Mesenchymal stem cell (in vitro differentiated cells and primary cell): Measurements from ENCODE around the gene SHISA5.

Source experiments
- DNase-seq: peaks from one replicate; pipeline ENCODE4 v3.0.0-alpha.2; 2013
- H2AFZ ChIP-seq: one replicate; pipeline ENCODE4 v1.6.1; 2013; ENCODE audit warnings: low read depth, mild to moderate bottlenecking, control low read depth, inconsistent platforms, low read length, moderate library complexity
- H2AK5ac ChIP-seq: 2 replicates; pipeline ENCODE4 v1.6.1; 2013; ENCODE audit warnings: low read length, moderate library complexity, mild to moderate bottlenecking, inconsistent platforms; ENCODE audit not compliant: severe bottlenecking
- H2BK120ac ChIP-seq: one replicate; pipeline ENCODE4 v1.6.1; 2013; ENCODE audit warnings: low read depth, mild to moderate bottlenecking, inconsistent platforms, low read length, moderate library complexity
- H2BK12ac ChIP-seq, 2 experiments: one replicate each; pipeline ENCODE4 v1.6.1; 2013; ENCODE audit warnings: inconsistent platforms in 2 of 2, low read length in 2 of 2, mild to moderate bottlenecking in 2 of 2, moderate library complexity in 2 of 2, control low read depth in 1 of 2
- H2BK15ac ChIP-seq: one replicate; pipeline ENCODE4 v1.6.1; 2013; ENCODE audit warnings: mild to moderate bottlenecking, low read depth, inconsistent platforms; ENCODE audit not compliant: poor library complexity, severe bottlenecking
- H2BK5ac ChIP-seq: 2 replicates; pipeline ENCODE4 v1.6.1; 2013; ENCODE audit warnings: low read depth, mild to moderate bottlenecking, low read length, control low read depth, inconsistent platforms; ENCODE audit not compliant: poor library complexity, severe bottlenecking
- H3K14ac ChIP-seq, 2 experiments: one replicate each; pipeline ENCODE4 v1.6.1; 2013; ENCODE audit warnings: inconsistent platforms in 2 of 2, low read length in 2 of 2, control low read depth in 1 of 2, mild to moderate bottlenecking in 1 of 2, moderate library complexity in 1 of 2
- H3K18ac ChIP-seq, 2 experiments: one replicate each; pipeline ENCODE4 v1.6.1; 2013; ENCODE audit warnings: inconsistent platforms in 2 of 2, low read length in 2 of 2, control low read depth in 1 of 2, low read depth in 1 of 2, mild to moderate bottlenecking in 1 of 2
- H3K23ac ChIP-seq, 2 experiments: one replicate each; pipeline ENCODE4 v1.6.1; 2013; ENCODE audit warnings: inconsistent platforms in 2 of 2, low read length in 2 of 2, mild to moderate bottlenecking in 2 of 2, moderate library complexity in 2 of 2, control low read depth in 1 of 2
- H3K27ac ChIP-seq: 2 replicates; pipeline ENCODE4 v1.5.1; 2013; ENCODE audit warnings: mild to moderate bottlenecking, moderate library complexity, low read length, control low read depth, inconsistent platforms; ENCODE audit not compliant: poor library complexity, severe bottlenecking
- H3K27me3 ChIP-seq, 2 experiments: 2 replicates each; pipeline versions ENCODE4 v1.6.1 to v1.7.0; 2013; ENCODE audit warnings: low read length in 2 of 2, mild to moderate bottlenecking in 2 of 2, moderate library complexity in 2 of 2, control low read depth in 1 of 2, inconsistent platforms in 1 of 2; ENCODE audit not compliant: control insufficient read depth in 1 of 2, insufficient read depth in 1 of 2
- H3K36me3 ChIP-seq, 2 experiments: 2 replicates each; pipeline versions ENCODE4 v1.6.1 to v1.7.0; 2013; ENCODE audit warnings: low read length in 2 of 2, control low read depth in 1 of 2, inconsistent platforms in 1 of 2, low read depth in 1 of 2, mild to moderate bottlenecking in 1 of 2; ENCODE audit not compliant: insufficient read depth in 2 of 2, control insufficient read depth in 1 of 2
- H3K4ac ChIP-seq, 2 experiments: one replicate each; pipeline ENCODE4 v1.6.1; 2013; ENCODE audit warnings: inconsistent platforms in 2 of 2, low read length in 2 of 2, mild to moderate bottlenecking in 2 of 2, moderate library complexity in 2 of 2, control low read depth in 1 of 2, low read depth in 1 of 2
- H3K4me1 ChIP-seq: 2 replicates; pipeline ENCODE4 v1.6.1; 2013; ENCODE audit warnings: low read depth, low read length, control low read depth; ENCODE audit not compliant: control insufficient read depth, insufficient read depth
- H3K4me2 ChIP-seq: 2 replicates; pipeline ENCODE4 v1.6.1; 2013; ENCODE audit warnings: low read length, mild to moderate bottlenecking, inconsistent platforms; ENCODE audit not compliant: poor library complexity, severe bottlenecking
- H3K4me3 ChIP-seq, 2 experiments: 2 replicates each; pipeline versions ENCODE4 v1.5.1 to v1.7.0; 2013; ENCODE audit warnings: low read length in 2 of 2, mild to moderate bottlenecking in 2 of 2, control low read depth in 1 of 2, low read depth in 1 of 2; ENCODE audit not compliant: insufficient read depth in 1 of 2
- H3K79me1 ChIP-seq: replicated peaks from 2 replicates; pipeline ENCODE4 v1.6.1; 2013; ENCODE audit warnings: mild to moderate bottlenecking, control low read depth, low read length, inconsistent platforms; ENCODE audit not compliant: poor library complexity, severe bottlenecking
- H3K9ac ChIP-seq: 2 replicates; pipeline ENCODE4 v1.7.0; 2013; ENCODE audit warnings: mild to moderate bottlenecking, low read length, moderate library complexity
- H3K9me3 ChIP-seq: 2 replicates; pipeline ENCODE4 v1.7.0; 2013; ENCODE audit warnings: mild to moderate bottlenecking, low read length; ENCODE audit not compliant: control insufficient read depth
- H4K8ac ChIP-seq: one replicate; pipeline ENCODE4 v1.6.1; 2013; ENCODE audit warnings: inconsistent platforms, mild to moderate bottlenecking, low read length, moderate library complexity
- H4K91ac ChIP-seq: one replicate; pipeline ENCODE4 v1.6.1; 2013; ENCODE audit warnings: mild to moderate bottlenecking, low read length, inconsistent platforms
- WGBS: methylation state at CpG from one replicate; pipeline ENCODE4 v1.1.7; 2013; ENCODE audit warnings: mixed read lengths; 5-methylcytosine and 5-hydroxymethylcytosine counted together

SHISA5 gene

DNA sequence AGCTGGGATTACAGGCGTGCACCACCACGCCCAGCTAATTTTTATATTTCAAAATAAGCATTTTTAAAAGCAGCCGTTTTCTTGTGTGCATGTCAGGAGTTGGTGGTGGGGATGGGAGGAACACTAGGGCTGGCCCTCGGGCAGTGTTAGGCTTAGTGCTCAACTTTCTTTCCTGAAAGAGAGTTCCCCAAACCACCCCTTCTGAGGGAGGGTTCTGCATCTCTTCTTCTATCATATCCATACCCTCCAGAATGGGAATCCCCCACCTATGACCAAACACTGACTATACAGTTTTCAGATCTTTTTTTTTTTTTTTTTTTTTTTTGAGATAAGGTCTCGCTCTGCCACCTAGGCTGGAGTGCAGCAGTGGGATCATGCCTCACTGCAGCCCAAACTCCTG is 40.2 kb upstream of the SHISA5 start:
- Histone ChIP-seq H3K27ac (no peak overlapping the region), H2BK5ac (no peak overlapping the region), H3K36me3 (peaks cover 15 to 48% of the 10 kb centered on the region in 2 experiments), H3K4me2 (no peak overlapping the region), H3K18ac (no peak overlapping the region), H3K4ac (no peak overlapping the region), H4K8ac (no peak overlapping the region), H3K4me1 (peaks cover 6% of the 10 kb centered on the region), H3K4me3 (no peak overlapping the region), H2BK120ac (no peak overlapping the region), H3K79me1 (peaks cover 6% of the 10 kb centered on the region), H3K27me3 (no peaks in the 10 kb centered on the region), H2AK5ac (no peak overlapping the region), H2AFZ (no peak overlapping the region), H3K9me3 (no peaks in the 10 kb centered on the region), H4K91ac (no peak overlapping the region), H2BK15ac (no peak overlapping the region), H3K9ac (no peak overlapping the region), H3K14ac (no peak overlapping the region), H2BK12ac (no peak overlapping the region), H3K23ac (no peak overlapping the region)
- DNase-seq = no peak
- 95% methylated on average over 3 of the region's 5 CpGs for WGBS

DNA sequence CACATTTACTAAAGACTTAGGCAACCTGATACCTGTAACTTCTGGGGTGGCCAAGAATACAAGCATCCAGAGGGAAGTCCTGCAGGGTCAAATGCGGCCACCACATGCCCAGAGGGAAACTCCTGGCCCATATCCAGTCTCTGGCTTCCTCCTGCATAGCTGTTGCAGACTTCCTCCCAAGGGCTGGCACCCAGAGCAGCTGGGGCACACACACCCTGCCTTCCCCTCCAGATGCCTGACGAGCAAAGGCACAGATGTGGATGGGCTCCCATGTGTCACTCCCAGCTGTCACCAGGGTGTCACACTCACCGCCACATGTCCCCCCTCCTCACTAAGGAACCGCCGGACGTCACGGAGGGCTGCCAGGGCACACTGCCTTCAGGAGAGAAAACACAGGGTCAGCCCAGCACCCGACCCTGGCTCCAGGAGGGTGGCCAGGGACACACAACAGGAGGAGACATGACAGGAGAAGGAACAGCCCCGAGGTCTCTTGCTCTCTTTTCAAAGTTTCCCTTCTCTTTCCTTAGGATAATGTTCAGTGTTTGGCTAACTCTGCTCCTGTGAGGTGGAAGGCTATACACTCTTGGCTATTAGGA is 39.4 kb upstream of the SHISA5 start:
- H3K9ac ChIP-seq = no peak overlapping the region
- 89% methylated on average over 8 of the region's 9 CpGs for whole genome bisulfite sequencing

DNA sequence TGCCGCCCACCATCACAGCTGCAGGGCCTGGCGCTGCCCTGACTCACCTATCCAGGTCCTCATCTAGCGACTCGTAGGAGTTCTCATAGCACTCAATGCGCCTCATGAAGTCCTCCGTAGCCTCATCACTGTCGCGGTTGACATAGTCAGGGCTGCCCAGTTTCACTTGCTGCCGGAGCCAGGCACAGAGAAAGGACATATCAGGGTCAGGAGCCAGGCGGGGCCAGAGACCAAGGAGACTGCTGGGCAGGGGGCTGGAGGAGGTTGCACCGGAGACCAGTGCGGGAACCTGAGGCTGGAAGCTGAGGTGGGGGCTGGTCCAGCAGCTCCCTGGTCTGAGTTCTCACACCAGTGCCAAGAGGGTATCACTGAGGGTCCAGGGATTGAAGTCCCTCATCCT is 34.5 kb upstream of the SHISA5 start:
- Histone ChIP-seq H3K4me1 (peaks cover 6% of the 10 kb centered on the region), H4K8ac (no peak overlapping the region), H4K91ac (peak overlapping the region; percentile 16), H3K4ac (no peak overlapping the region), H3K27me3 (no peaks in the 10 kb centered on the region), H3K9ac (no peak overlapping the region), H3K79me1 (peaks cover 7% of the 10 kb centered on the region), H3K9me3 (no peaks in the 10 kb centered on the region), H2AFZ (no peak overlapping the region), H3K27ac (no peak overlapping the region), H2BK12ac (no peak overlapping the region), H2BK120ac (no peak overlapping the region), H3K23ac (no peak overlapping the region), H3K4me2 (no peak overlapping the region), H3K36me3 (peaks cover 19 to 60% of the 10 kb centered on the region in 2 experiments), H3K18ac (no peak overlapping the region), H2BK5ac (no peak overlapping the region), H3K4me3 (no peak overlapping the region), H3K14ac (no peak overlapping the region), H2BK15ac (no peak overlapping the region), H2AK5ac (no peak overlapping the region)
- WGBS = 97% methylated on average over 12 of the region's 12 CpGs
- no peak for DNase-seq

More for the DNA sequence above, 39.4 kb upstream of the SHISA5 start:
- Histone ChIP-seq H3K4ac (no peak overlapping the region), H2BK120ac (no peak overlapping the region), H2AFZ (no peak overlapping the region), H3K4me2 (no peak overlapping the region), H3K9me3 (no peaks in the 10 kb centered on the region), H3K23ac (no peak overlapping the region), H4K91ac (no peak overlapping the region), H3K27me3 (no peaks in the 10 kb centered on the region), H3K18ac (no peak overlapping the region), H3K27ac (no peak overlapping the region), H2BK12ac (no peak overlapping the region), H3K79me1 (peaks cover 8% of the 10 kb centered on the region), H2BK15ac (no peak overlapping the region), H4K8ac (no peak overlapping the region), H2BK5ac (no peak overlapping the region), H3K36me3 (peaks cover 16 to 50% of the 10 kb centered on the region in 2 experiments), H2AK5ac (no peak overlapping the region), H3K14ac (no peak overlapping the region), H3K4me1 (peaks cover 5% of the 10 kb centered on the region), H3K4me3 (no peak overlapping the region)
- no peak for DNase-seq

DNA sequence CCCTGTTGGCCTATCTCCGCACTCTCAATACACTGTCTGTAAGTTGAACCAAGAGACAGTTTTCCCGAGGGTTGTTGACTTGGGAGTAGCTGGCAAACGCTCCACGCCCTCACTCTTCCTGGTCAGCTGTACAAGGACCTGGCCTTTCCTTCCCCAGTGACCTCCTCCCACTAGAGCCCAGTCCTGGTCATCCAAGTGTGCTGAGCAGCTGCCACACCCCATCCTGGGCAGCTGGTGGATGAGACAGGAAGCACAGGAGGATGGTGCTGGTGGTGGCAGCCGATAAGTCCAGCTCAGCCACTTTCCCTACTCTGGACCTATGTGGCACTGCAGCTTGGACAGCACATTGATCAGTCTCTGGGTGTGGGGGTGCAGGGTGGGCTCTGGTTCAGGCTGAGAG is 32.8 kb upstream of the SHISA5 start:
- no peaks in the 10 kb centered on the region for H3K9me3 ChIP-seq
- H2BK12ac ChIP-seq = no peak overlapping the region
- no peak overlapping the region for H3K27ac ChIP-seq
- peaks cover 4% of the 10 kb centered on the region for H3K4me1 ChIP-seq
- no peak overlapping the region for H2AK5ac ChIP-seq
- H4K8ac ChIP-seq = no peak overlapping the region
- no peak overlapping the region for H2BK15ac ChIP-seq
- no peak overlapping the region for H3K4ac ChIP-seq
- no peak overlapping the region for H3K18ac ChIP-seq
- H3K27me3 ChIP-seq = no peaks in the 10 kb centered on the region
- H3K23ac ChIP-seq = no peak overlapping the region
- no peak overlapping the region for H3K4me3 ChIP-seq
- no peak overlapping the region for H3K14ac ChIP-seq
- H3K4me2 ChIP-seq = no peak overlapping the region
- H3K79me1 ChIP-seq = peaks cover 10% of the 10 kb centered on the region
- H4K91ac ChIP-seq = no peak overlapping the region
- no peak overlapping the region for H2AFZ ChIP-seq
- H2BK5ac ChIP-seq = no peak overlapping the region
- no peak for DNase-seq
- H3K36me3 ChIP-seq = peaks cover 19 to 53% of the 10 kb centered on the region in 2 experiments
- no peak overlapping the region for H3K9ac ChIP-seq
- H2BK120ac ChIP-seq = no peak overlapping the region
- WGBS = over 99% methylated on average over 5 of the region's 5 CpGs
